K562 (cell line): ENCODE measurements around the gene MPV17L2. TPM values are rescaled to one million over a fixed set of nuclear protein-coding genes. Genes with fewer than 3 reads are reported as not detected.
A peak's percentile ranks its signal among the peaks of the same experiment; 100 is the strongest.

Experiments used
- ATAC-seq: fragments of 200-7000 bp; cut with Tn5 transposase; 3 replicates; pipeline ENCODE4 v1.9.1; 2020; ENCODE audit warnings: moderate library complexity
- BruUV-seq: library from RNA; stranded (reverse); fragments of 400-500 nt; replicated peaks from 2 replicates; lab custom pipeline; 2021; lab: Mats Ljungman, UMichigan
- CTCF ChIA-PET: fragments of 300-600 bp; formaldehyde crosslinking; extraction: SDS; loops from one replicate; lab custom pipeline; 2021; ENCODE audit warnings: low intra/inter-chr PET ratio; lab: Yijun Ruan, JAX
- POLR2A ChIA-PET: fragments of 300-600, 350-650 bp; sonication (Branson Sonifier 250); formaldehyde crosslinking; extraction: SDS; loops from one replicate; lab custom pipeline; 2021; ENCODE audit warnings: antibody characterized with exemption, inconsistent platforms; lab: Yijun Ruan, JAX
- DNase-seq, 4 experiments: peaks; one replicate each; pipeline versions ENCODE4 v3.0.0 to v3.0.0-alpha.2; 2011 to 2018; ENCODE audit warnings: low spot score in 3 of 4, mixed read lengths in 3 of 4; ENCODE audit errors: extremely low read depth in 1 of 4
- FAIRE-seq: peaks from 2 replicates; lab custom pipeline; 2011; peaks lifted over from hg19 to GRCh38; lab: Jason Lieb, UNC
- H2AFZ ChIP-seq: 2 replicates; pipeline ENCODE4 v1.6.0; 2011; ENCODE audit warnings: low read depth, low read length, control low read depth, inconsistent platforms
- H3K27ac ChIP-seq: fragments of 200-600 bp; 3 replicates; pipeline ENCODE4 v1.8.0; 2011; ENCODE audit warnings: low read depth, mild to moderate bottlenecking, control low read depth, inconsistent platforms, low read length, moderate library complexity, mixed read lengths; ENCODE audit errors: extremely low read depth
- H3K27me3 ChIP-seq, 2 experiments: fragments of 300-600 bp in 1 of 2; 2 replicates in 1 of 2; 3 replicates in 1 of 2; pipeline versions ENCODE4 v1.6.0 to v1.8.0; 2011; ENCODE audit warnings: inconsistent platforms in 2 of 2, low read length in 2 of 2, mild to moderate bottlenecking in 1 of 2, mixed read lengths in 1 of 2, moderate library complexity in 1 of 2; ENCODE audit not compliant: control insufficient read depth in 2 of 2, insufficient read depth in 2 of 2
- H3K36me3 ChIP-seq: fragments of 300-600 bp; 3 replicates; pipeline ENCODE4 v1.8.0; 2011; ENCODE audit warnings: mild to moderate bottlenecking, low read length, inconsistent platforms; ENCODE audit not compliant: control insufficient read depth, insufficient read depth
- H3K4me1 ChIP-seq, 2 experiments: fragments of 200-600 bp in 1 of 2; replicated peaks in 1 of 2; 2 replicates in 1 of 2; 3 replicates in 1 of 2; pipeline versions ENCODE4 v1.5.1 to v1.8.0; 2011; ENCODE audit warnings: inconsistent platforms in 2 of 2, low read length in 2 of 2, mild to moderate bottlenecking in 1 of 2, mixed read lengths in 1 of 2, moderate library complexity in 1 of 2; ENCODE audit not compliant: control insufficient read depth in 2 of 2, insufficient read depth in 2 of 2
- H3K4me2 ChIP-seq: 2 replicates; pipeline ENCODE4 v1.6.1; 2011; ENCODE audit warnings: low read length, control low read depth, inconsistent platforms, mixed read lengths; ENCODE audit not compliant: insufficient read depth
- H3K4me3 ChIP-seq: fragments of 200-600 bp; sonication (generic), shearing (Covaris generic); 2 replicates; pipeline ENCODE4 v1.5.1; 2016; ENCODE audit warnings: control low read depth, inconsistent platforms
- H3K79me2 ChIP-seq: fragments of 200-600 bp; 3 replicates; pipeline ENCODE4 v1.8.0; 2011; ENCODE audit warnings: low read length, inconsistent platforms; ENCODE audit not compliant: control insufficient read depth, insufficient read depth
- H3K9ac ChIP-seq, 2 experiments: 2 replicates each; pipeline versions ENCODE4 v1.6.0 to v1.6.1; 2011; ENCODE audit warnings: low read depth in 2 of 2, low read length in 2 of 2, control low read depth in 1 of 2, inconsistent platforms in 1 of 2, mild to moderate bottlenecking in 1 of 2, mixed read lengths in 1 of 2; ENCODE audit not compliant: insufficient read depth in 1 of 2
- H3K9me1 ChIP-seq: one replicate; pipeline ENCODE4 v1.6.0; 2011; ENCODE audit warnings: inconsistent platforms, mild to moderate bottlenecking, low read length, moderate library complexity; ENCODE audit not compliant: control insufficient read depth, insufficient read depth
- H3K9me3 ChIP-seq: replicated peaks from 2 replicates; pipeline ENCODE4 v1.5.1; 2011; ENCODE audit warnings: low read depth, low read length, inconsistent platforms; ENCODE audit not compliant: control insufficient read depth, insufficient read depth
- H4K20me1 ChIP-seq: replicated peaks from 2 replicates; pipeline ENCODE4 v1.6.1; 2011; ENCODE audit warnings: low read length, inconsistent platforms, mixed read lengths; ENCODE audit not compliant: control insufficient read depth, insufficient read depth
- ATF4 ChIP-seq: fragments of 450-650 bp; formaldehyde crosslinking; IDR thresholded peaks from 2 replicates; pipeline ENCODE4 v1.4.0; 2022; ENCODE audit warnings: mild to moderate bottlenecking, moderate library complexity
- CUX1 ChIP-seq: fragments of 200-800 bp; sonication (Bioruptor generic); IDR thresholded peaks from 2 replicates; pipeline ENCODE4 v1.6.1; 2016; ENCODE audit warnings: missing genetic modification characterization, missing compliant biosample characterization
- ESRRA ChIP-seq: fragments of 450-650 bp; IDR thresholded peaks from 2 replicates; pipeline ENCODE4 v1.6.1; 2014; ENCODE audit warnings: low read depth, mild to moderate bottlenecking, moderate library complexity, borderline replicate concordance
- FOXP4 ChIP-seq: sonication (generic); formaldehyde crosslinking; IDR thresholded peaks from 2 replicates; pipeline ENCODE4 v1.8.0; 2022; ENCODE audit warnings: mild to moderate bottlenecking, missing genetic modification reagents, borderline replicate concordance
- GABPB1 ChIP-seq: sonication (generic); formaldehyde crosslinking; IDR thresholded peaks from 2 replicates; pipeline ENCODE4 v1.8.0; 2022; ENCODE audit warnings: mild to moderate bottlenecking, missing genetic modification reagents
- HNRNPL ChIP-seq: fragments of 200-400 bp; formaldehyde crosslinking; IDR thresholded peaks from 2 replicates; pipeline ENCODE4 v1.6.1; 2017; ENCODE audit warnings: low read depth, mild to moderate bottlenecking, low read length
- PML ChIP-seq: IDR thresholded peaks from 2 replicates; pipeline ENCODE4 v1.6.1; 2012; ENCODE audit warnings: low read length, inconsistent platforms
- PTBP1 ChIP-seq: fragments of 200-400 bp; formaldehyde crosslinking; IDR thresholded peaks from 2 replicates; pipeline ENCODE4 v1.6.1; 2017; ENCODE audit warnings: low read depth, low read length
- RBM34 ChIP-seq: fragments of 200-400 bp; formaldehyde crosslinking; IDR thresholded peaks from 2 replicates; pipeline ENCODE4 v1.6.1; 2018; ENCODE audit warnings: low read length, borderline replicate concordance; ENCODE audit not compliant: insufficient read depth
- ZNF282 ChIP-seq: sonication (generic); formaldehyde crosslinking; IDR thresholded peaks from 2 replicates; pipeline ENCODE4 v1.8.1; 2023; ENCODE audit warnings: missing genetic modification reagents
- ZNF780A ChIP-seq: fragments of 250-450 bp; sonication (Bioruptor Pico); IDR thresholded peaks from 2 replicates; pipeline ENCODE4 v1.5.0; 2021; ENCODE audit warnings: mild to moderate bottlenecking
- WGBS: fragments of 100-300 bp; shearing (Covaris generic); methylation state at CpG from one replicate; pipeline ENCODE4 v1.1.6; 2016; ENCODE audit warnings: low coverage, mixed read lengths; ENCODE audit not compliant: insufficient coverage; ENCODE audit errors: missing lambda C conversion rate; 5-methylcytosine and 5-hydroxymethylcytosine counted together
- in situ Hi-C: fragments of 300-500 bp; cut with MboI; formaldehyde crosslinking; loops from 4 replicates; pipeline ENCODE4 v1.15.0; 2018; ENCODE audit warnings: inconsistent platforms, mixed read lengths
- intact Hi-C: fragments of 100-400 bp; cut with micrococcal nuclease; formaldehyde crosslinking; loops from 2 replicates; pipeline ENCODE4 v1.14.2; 2022
- polyA plus RNA-seq, 8 experiments: library from polyadenylated mRNA; depleted of rRNA in 4 of 8; stranded (reverse) in 5 of 8; unstranded in 3 of 8; fragments of >200 nt; fragmentation: Nextera tagmentation in 2 of 8; fragmentation: Illumina TruSeq in 1 of 8; extraction: Ambion mirVana in 2 of 8; extraction: Trizol in 1 of 8; gene quantifications; 2 replicates each; pipeline versions ENCODE4 v1.2.1 to v1.2.3, GENCODE V29; 2011 to 2014; ENCODE audit warnings: inconsistent platforms in 1 of 8, missing spikeins in 1 of 8
- total RNA-seq, 7 experiments: library from RNA; depleted of rRNA in 6 of 7; stranded (reverse); fragments of >200 nt in 6 of 7; fragmentation: Illumina TruSeq in 2 of 7; extraction: Trizol in 2 of 7; gene quantifications; 2 replicates each; pipeline versions ENCODE4 v1.2.1 to v1.2.3, GENCODE V29; 2011 to 2021; ENCODE audit warnings: low replicate concordance in 1 of 7
- TF ChIP-seq, protein P1 (sequence below): fragments of 450-650 bp; IDR thresholded peaks from one replicate; pipeline ENCODE4 v1.6.1; 2018; ENCODE audit warnings: mild to moderate bottlenecking, moderate library complexity; ENCODE audit not compliant: partially characterized antibody

MPV17L2 gene
- total and polyA plus RNA-seq, 9 of the 15 experiments (the other 6 are each of a cell fraction or from before 2014, with no cell fraction given): 10.6 to 60.2 (median 28.5) TPM

DNA sequence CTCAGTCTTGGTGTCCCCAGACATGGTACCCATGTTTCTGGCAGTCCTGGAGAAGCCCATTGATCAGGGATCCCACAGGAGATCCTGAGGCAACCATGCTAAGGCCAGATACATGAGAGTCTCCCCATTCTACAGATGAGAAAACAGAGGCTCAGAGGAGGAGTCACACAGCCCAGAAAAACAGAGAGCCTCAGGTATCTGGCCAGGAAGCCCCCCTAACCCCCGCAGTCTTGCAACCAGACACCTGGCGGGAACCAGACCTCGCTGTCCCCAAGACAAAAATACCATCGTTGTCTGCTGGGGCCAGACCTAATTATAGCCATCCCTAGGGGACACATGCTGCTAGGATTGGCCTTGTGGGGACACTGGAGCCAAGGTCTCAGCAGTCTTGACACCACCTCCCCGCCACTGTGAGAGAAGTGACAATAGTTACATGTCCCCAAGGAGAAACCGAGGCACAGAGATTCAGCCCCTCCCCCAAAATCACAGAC lies 34.8 kb downstream of the MPV17L2 start:
- intact Hi-C loops: no loop called here
- ATAC-seq: no peak
- no peaks in the 10 kb centered on the region for H3K36me3 ChIP-seq
- FAIRE-seq: no peak
- H3K4me1 ChIP-seq: peaks cover 23 to 51% of the 10 kb centered on the region in 2 experiments; a peak in 4 of 5 replicates
- H3K4me3 ChIP-seq: no peak overlapping the region
- BruUV-seq: no TSS peak
- WGBS: 14% methylated on average over 6 of the region's 6 CpGs
- no peaks in the 10 kb centered on the region for H3K9me1 ChIP-seq
- no peaks in the 10 kb centered on the region for H3K9me3 ChIP-seq
- no peak overlapping the region for H2AFZ ChIP-seq
- ChIA-PET POLR2A (no interaction called here), CTCF (interaction anchor here (0.6 kb wide), 1 partner anchor 41 kb away, joined by 3 read pairs; no protein-coding TSS in a partner anchor)
- in situ Hi-C loops: no loop called here
- no peak overlapping the region for H3K27ac ChIP-seq
- H3K9ac ChIP-seq: peak overlapping the region in 1 of 2 experiments; percentile 57; a peak in 1 of 4 replicates
- H3K4me2 ChIP-seq: no peak overlapping the region
- no peaks in the 10 kb centered on the region for H3K79me2 ChIP-seq
- H3K27me3 ChIP-seq: no peaks in the 10 kb centered on the region; a peak in 1 of 5 replicates
- peaks cover 5% of the 10 kb centered on the region; the same call in 1 of the 2 replicates for H4K20me1 ChIP-seq
- no peak for DNase-seq
- TF ChIP-seq, protein P1, sequence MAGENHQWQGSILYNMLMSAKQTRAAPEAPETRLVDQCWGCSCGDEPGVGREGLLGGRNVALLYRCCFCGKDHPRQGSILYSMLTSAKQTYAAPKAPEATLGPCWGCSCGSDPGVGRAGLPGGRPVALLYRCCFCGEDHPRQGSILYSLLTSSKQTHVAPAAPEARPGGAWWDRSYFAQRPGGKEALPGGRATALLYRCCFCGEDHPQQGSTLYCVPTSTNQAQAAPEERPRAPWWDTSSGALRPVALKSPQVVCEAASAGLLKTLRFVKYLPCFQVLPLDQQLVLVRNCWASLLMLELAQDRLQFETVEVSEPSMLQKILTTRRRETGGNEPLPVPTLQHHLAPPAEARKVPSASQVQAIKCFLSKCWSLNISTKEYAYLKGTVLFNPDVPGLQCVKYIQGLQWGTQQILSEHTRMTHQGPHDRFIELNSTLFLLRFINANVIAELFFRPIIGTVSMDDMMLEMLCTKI: no peak
- no peak for TF ChIP-seq ZNF282 (CRISPR knock-in tag)
- TF ChIP-seq PTBP1: 0 out of 2 replicates have a peak, but pooled peaks have one; percentile 35
- TF ChIP-seq HNRNPL: no peak
- TF ChIP-seq GABPB1: no peak
- no peak for TF ChIP-seq FOXP4
- TF ChIP-seq PML: no peak
- no peak for TF ChIP-seq RBM34
- no peak for TF ChIP-seq CUX1 (CRISPR knock-in tag)
- 0 out of 2 replicates have a peak, but pooled peaks have one; percentile 28 for TF ChIP-seq ESRRA
- no peak for TF ChIP-seq ZNF780A (CRISPR knock-in tag)
- TF ChIP-seq ATF4 (CRISPR knock-in tag): no peak
